IMR-90 (cell line): ENCODE measurements around the gene DIP2A. TPM values are rescaled to one million over a fixed set of nuclear protein-coding genes. Genes with fewer than 3 reads are reported as not detected.

ENCODE experiments used
- ATAC-seq: fragments of 200-7000 bp; cut with Tn5 transposase; 2 replicates; pipeline ENCODE4 v1.9.1; 2020; ENCODE audit warnings: low read depth, mild to moderate bottlenecking, moderate library complexity
- BruUV-seq: library from RNA; stranded (reverse); fragments of 400-500 nt; replicated peaks from 2 replicates; lab custom pipeline; 2021; lab: Mats Ljungman, UMichigan
- CTCF ChIA-PET: fragments of 300-600 bp; formaldehyde crosslinking; extraction: SDS; loops from one replicate; lab custom pipeline; 2021; ENCODE audit warnings: antibody characterized with exemption; lab: Yijun Ruan, JAX
- POLR2A ChIA-PET: fragments of 300-600 bp; sonication (Branson Sonifier 250); formaldehyde crosslinking; loops from one replicate; lab custom pipeline; 2022; ENCODE audit warnings: antibody characterized with exemption; ENCODE audit not compliant: unreplicated experiment; lab: Charles Lee
- DNase-seq: peaks from one replicate; pipeline ENCODE4 v3.0.0; 2013
- H2AFZ ChIP-seq: replicated peaks from 2 replicates; pipeline ENCODE3; 2013; ENCODE audit warnings: low read length, mild to moderate bottlenecking; ENCODE audit not compliant: poor library complexity
- H2AK5ac ChIP-seq: 2 replicates; pipeline ENCODE4 v1.6.1; 2013; ENCODE audit warnings: low read depth, low read length, inconsistent platforms
- H2AK9ac ChIP-seq: replicated peaks from 2 replicates; pipeline ENCODE3; 2013; ENCODE audit warnings: mild to moderate bottlenecking, low read depth, low read length, moderate library complexity; ENCODE audit not compliant: poor library complexity
- H2BK120ac ChIP-seq: 2 replicates; pipeline ENCODE4 v1.6.1; 2013; ENCODE audit warnings: low read depth, low read length, inconsistent platforms
- H2BK15ac ChIP-seq: 3 replicates; pipeline ENCODE4 v1.6.1; 2013; ENCODE audit warnings: low read depth, low read length, inconsistent platforms
- H2BK20ac ChIP-seq: 2 replicates; pipeline ENCODE4 v1.6.1; 2013; ENCODE audit warnings: low read depth, mild to moderate bottlenecking, inconsistent platforms, low read length, moderate library complexity
- H2BK5ac ChIP-seq: 2 replicates; pipeline ENCODE4 v1.6.1; 2013; ENCODE audit warnings: mild to moderate bottlenecking, low read depth, low read length, inconsistent platforms; ENCODE audit not compliant: poor library complexity, severe bottlenecking
- H3K14ac ChIP-seq: replicated peaks from 2 replicates; pipeline ENCODE4 v1.6.1; 2013; ENCODE audit warnings: low read depth, low read length, inconsistent platforms
- H3K18ac ChIP-seq: 2 replicates; pipeline ENCODE4 v1.6.1; 2013; ENCODE audit warnings: low read depth, low read length, control low read depth
- H3K23ac ChIP-seq: 2 replicates; pipeline ENCODE4 v1.6.1; 2013; ENCODE audit warnings: low read depth, low read length, inconsistent platforms
- H3K27ac ChIP-seq: 2 replicates; pipeline ENCODE4 v1.5.1; 2013; ENCODE audit warnings: mild to moderate bottlenecking, control low read depth, low read length; ENCODE audit not compliant: insufficient read depth
- H3K27me3 ChIP-seq: 2 replicates; pipeline ENCODE4 v1.6.1; 2013; ENCODE audit warnings: low read length; ENCODE audit not compliant: control insufficient read depth, insufficient read depth
- H3K36me3 ChIP-seq: 2 replicates; pipeline ENCODE4 v1.6.1; 2013; ENCODE audit warnings: low read length, mixed read lengths; ENCODE audit not compliant: control insufficient read depth, insufficient read depth
- H3K4ac ChIP-seq: 2 replicates; pipeline ENCODE4 v1.6.1; 2013; ENCODE audit warnings: low read depth, low read length, inconsistent platforms
- H3K4me1 ChIP-seq: 2 replicates; pipeline ENCODE4 v1.6.1; 2013; ENCODE audit warnings: low read length, mixed read lengths; ENCODE audit not compliant: control insufficient read depth, insufficient read depth
- H3K4me2 ChIP-seq: 2 replicates; pipeline ENCODE4 v1.6.1; 2013; ENCODE audit warnings: low read depth, mild to moderate bottlenecking, control low read depth, low read length, moderate library complexity
- H3K4me3 ChIP-seq: 2 replicates; pipeline ENCODE4 v1.5.1; 2013; ENCODE audit warnings: low read depth, mild to moderate bottlenecking, control low read depth, low read length, moderate library complexity; ENCODE audit not compliant: insufficient read depth
- H3K56ac ChIP-seq: 2 replicates; pipeline ENCODE4 v1.6.1; 2013; ENCODE audit warnings: low read length, inconsistent platforms; ENCODE audit not compliant: insufficient read depth; ENCODE audit errors: extremely low read depth
- H3K79me1 ChIP-seq, 2 experiments: 2 replicates each; pipeline ENCODE4 v1.6.1; 2013; ENCODE audit warnings: low read length in 2 of 2, inconsistent platforms in 1 of 2, low read depth in 1 of 2
- H3K9ac ChIP-seq: 2 replicates; pipeline ENCODE4 v1.6.1; 2013; ENCODE audit warnings: low read depth, low read length, control low read depth
- H3K9me1 ChIP-seq: 2 replicates; pipeline ENCODE4 v1.6.1; 2013; ENCODE audit warnings: low read length, inconsistent platforms; ENCODE audit not compliant: insufficient read depth
- H3K9me3 ChIP-seq: 2 replicates; pipeline ENCODE4 v1.6.1; 2013; ENCODE audit warnings: low read length; ENCODE audit not compliant: control insufficient read depth, insufficient read depth
- H4K20me1 ChIP-seq: 2 replicates; pipeline ENCODE4 v1.6.1; 2013; ENCODE audit warnings: low read length, inconsistent platforms; ENCODE audit not compliant: insufficient read depth
- H4K5ac ChIP-seq: 2 replicates; pipeline ENCODE4 v1.6.1; 2013; ENCODE audit warnings: mild to moderate bottlenecking, low read depth, low read length, control low read depth
- H4K8ac ChIP-seq, 2 experiments: 2 replicates each; pipeline ENCODE4 v1.6.1; 2013; ENCODE audit warnings: low read depth in 2 of 2, low read length in 2 of 2, control low read depth in 1 of 2, inconsistent platforms in 1 of 2
- H4K91ac ChIP-seq: 2 replicates; pipeline ENCODE4 v1.6.1; 2013; ENCODE audit warnings: low read depth, low read length, inconsistent platforms; ENCODE audit not compliant: insufficient read depth
- CHD1 ChIP-seq: IDR thresholded peaks from 2 replicates; pipeline ENCODE4 v1.6.1; 2012; ENCODE audit warnings: low read depth, low read length, improper control_type of control experiment
- CTCF ChIP-seq: conservative IDR thresholded peaks from 2 replicates; pipeline ENCODE4 v1.5.1; 2012; ENCODE audit warnings: mild to moderate bottlenecking, low read depth, low read length, improper control_type of control experiment
- MAFK ChIP-seq: IDR thresholded peaks from 2 replicates; pipeline ENCODE4 v1.6.1; 2012; ENCODE audit warnings: low read depth, low read length, improper control_type of control experiment
- POLR2A ChIP-seq: IDR thresholded peaks from 2 replicates; pipeline ENCODE4 v1.6.1; 2012; ENCODE audit warnings: mild to moderate bottlenecking, low read depth, low read length
- RAD21 ChIP-seq: IDR thresholded peaks from 2 replicates; pipeline ENCODE4 v1.6.1; 2012; ENCODE audit warnings: low read length, improper control_type of control experiment
- RFX5 ChIP-seq: IDR thresholded peaks from 2 replicates; pipeline ENCODE4 v1.8.0; 2012; ENCODE audit warnings: low read depth, mild to moderate bottlenecking, low read length, moderate library complexity
- SMC3 ChIP-seq: fragments of 150-350 bp; IDR thresholded peaks from 2 replicates; pipeline ENCODE4 v1.6.1; 2016; ENCODE audit warnings: low read depth, mild to moderate bottlenecking, antibody characterized with exemption, low read length, moderate library complexity
- USF2 ChIP-seq: fragments of 150-350 bp; IDR thresholded peaks from 2 replicates; pipeline ENCODE4 v1.6.1; 2017; ENCODE audit warnings: mild to moderate bottlenecking, antibody characterized with exemption, low read length, low read depth
- WGBS, 2 experiments: methylation state at CpG; one replicate each; pipeline versions ENCODE4 v1.1.5 to v1.1.7; 2013; ENCODE audit warnings: missing lambda C conversion rate in 2 of 2; ENCODE audit not compliant: insufficient read length in 1 of 2; ENCODE audit errors: extremely low coverage in 2 of 2; 5-methylcytosine and 5-hydroxymethylcytosine counted together
- dilution Hi-C: fragments of 300-500 bp; cut with HindIII; formaldehyde crosslinking; loops from one replicate; pipeline ENCODE4 v1.14.3; 2018; ENCODE audit warnings: low sequenced_read_pairs; ENCODE audit not compliant: unreplicated experiment
- in situ Hi-C: fragments of 300-500 bp; cut with MboI; formaldehyde crosslinking; loops from 3 replicates; pipeline ENCODE4 v1.14.3; 2019; ENCODE audit warnings: low sequenced_read_pairs, inconsistent platforms, mixed read lengths
- intact Hi-C: fragments of 100-400 bp; cut with micrococcal nuclease; formaldehyde crosslinking; loops from 2 replicates; pipeline ENCODE4 v1.10.0; 2022
- polyA plus RNA-seq, 3 experiments: library from polyadenylated mRNA; depleted of rRNA; stranded (reverse); fragments of >200 nt; gene quantifications; 2 replicates each; pipeline ENCODE4 v1.2.3, GENCODE V29; 2012; ENCODE audit warnings: low replicate concordance in 1 of 3
- total RNA-seq: library from RNA; depleted of rRNA; stranded (reverse); fragments of >200 nt; gene quantifications from 2 replicates; pipeline ENCODE4 v1.2.3, GENCODE V29; 2012

DIP2A gene
- total and polyA plus RNA-seq, 2 of the 4 experiments (the other 2 are of a cell fraction): 17.9 to 24.3 TPM

GRCh38 chr21:46546799-46547198 lies 88.1 kb downstream of the DIP2A start:
- no peaks in the 10 kb centered on the region for H3K4me1 ChIP-seq
- no peak for DNase-seq
- H3K23ac ChIP-seq: no peak overlapping the region
- intact Hi-C loops: no loop called here
- peaks cover 0 to 5% of the 10 kb centered on the region in 2 experiments; a peak in 1 of 4 replicates for H3K79me1 ChIP-seq
- BruUV-seq: no TSS peak
- H2BK20ac ChIP-seq: no peak overlapping the region
- no peaks in the 10 kb centered on the region for H4K20me1 ChIP-seq
- POLR2A ChIA-PET: no interaction called here
- H2AFZ ChIP-seq: no peak overlapping the region
- peaks cover 8% of the 10 kb centered on the region; the same call in 1 of the 2 replicates for H3K9me1 ChIP-seq
- CTCF ChIA-PET: interaction anchor here (0.7 kb wide), 1 partner anchor 10 kb away, joined by 3 read pairs; no protein-coding TSS in a partner anchor
- no peak overlapping the region for H3K27ac ChIP-seq
- no peak overlapping the region for H3K4me2 ChIP-seq
- no peak overlapping the region for H4K91ac ChIP-seq
- no peak overlapping the region for H3K18ac ChIP-seq
- no peak overlapping the region for H3K4me3 ChIP-seq
- no peak overlapping the region for H4K8ac ChIP-seq
- H3K9me3 ChIP-seq: no peaks in the 10 kb centered on the region
- H2AK5ac ChIP-seq: no peak overlapping the region
- no peak overlapping the region for H2BK5ac ChIP-seq
- H2AK9ac ChIP-seq: no peak overlapping the region
- H2BK120ac ChIP-seq: no peak overlapping the region
- H3K9ac ChIP-seq: no peak overlapping the region
- 96% methylated on average over 5 of the region's 15 CpGs; no CpG with 5 or more reads in 1 of the 2 experiments for WGBS, 2 experiments
- H3K4ac ChIP-seq: no peak overlapping the region
- H3K56ac ChIP-seq: no peak overlapping the region
- peaks cover 51% of the 10 kb centered on the region for H3K36me3 ChIP-seq
- no peak overlapping the region for H4K5ac ChIP-seq
- no peak for TF ChIP-seq CHD1
- no peak for TF ChIP-seq POLR2A
- TF ChIP-seq USF2: no peak
- no peak for TF ChIP-seq RFX5
- TF ChIP-seq RAD21: no peak
- TF ChIP-seq CTCF: no peak
- TF ChIP-seq SMC3: no peak
- TF ChIP-seq MAFK: no peak
- dilution Hi-C loops: no loop called here
- no peaks in the 10 kb centered on the region for H3K27me3 ChIP-seq
- no peak overlapping the region for H3K14ac ChIP-seq
- no peak for ATAC-seq
- in situ Hi-C loops: no loop called here
- H2BK15ac ChIP-seq: no peak overlapping the region
